ENCODE data around the gene RPRML.

DNA sequence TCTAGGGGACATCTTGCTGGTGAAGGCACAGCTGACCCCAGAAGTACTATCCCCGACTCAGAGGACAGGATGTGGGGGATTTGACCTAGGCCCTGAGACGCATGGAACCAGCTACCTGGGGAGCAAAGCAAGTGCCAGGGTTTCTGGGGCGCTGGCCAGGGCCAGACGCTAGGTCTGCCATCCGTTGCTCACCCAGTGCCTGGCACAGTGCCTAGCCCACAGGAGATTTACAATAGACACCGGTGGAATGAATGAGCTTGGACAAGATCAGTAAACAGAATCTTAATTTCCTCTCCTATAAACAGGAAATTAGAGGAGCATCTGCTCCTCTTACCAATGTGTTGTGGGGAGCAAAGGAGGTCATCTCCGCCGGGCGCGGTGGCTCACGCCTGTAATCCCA lies 5.0 kb downstream of the RPRML start:
- TF ChIP-seq POLR2AphosphoS5 (IDR thresholded peaks at IDR 0.05; ENCODE audit: low read depth, low read length): no peak
- no peak for TF ChIP-seq CTCF (IDR thresholded peaks at IDR 0.05)

Data from Panc1 (cell line).